ENCODE results near the gene FBH1. TPM values are rescaled to one million over a fixed set of nuclear protein-coding genes. Genes with fewer than 3 reads are reported as not detected.
"Not testable (repeated sequence)": the region's sequence is repeated elsewhere in the genome, so short reads cannot be mapped to it uniquely, and the experiment has no call there.

The FBH1 gene
- polyA plus RNA-seq, 4 donors: 69.0 to 93.8 (median 80.6) TPM

DNA sequence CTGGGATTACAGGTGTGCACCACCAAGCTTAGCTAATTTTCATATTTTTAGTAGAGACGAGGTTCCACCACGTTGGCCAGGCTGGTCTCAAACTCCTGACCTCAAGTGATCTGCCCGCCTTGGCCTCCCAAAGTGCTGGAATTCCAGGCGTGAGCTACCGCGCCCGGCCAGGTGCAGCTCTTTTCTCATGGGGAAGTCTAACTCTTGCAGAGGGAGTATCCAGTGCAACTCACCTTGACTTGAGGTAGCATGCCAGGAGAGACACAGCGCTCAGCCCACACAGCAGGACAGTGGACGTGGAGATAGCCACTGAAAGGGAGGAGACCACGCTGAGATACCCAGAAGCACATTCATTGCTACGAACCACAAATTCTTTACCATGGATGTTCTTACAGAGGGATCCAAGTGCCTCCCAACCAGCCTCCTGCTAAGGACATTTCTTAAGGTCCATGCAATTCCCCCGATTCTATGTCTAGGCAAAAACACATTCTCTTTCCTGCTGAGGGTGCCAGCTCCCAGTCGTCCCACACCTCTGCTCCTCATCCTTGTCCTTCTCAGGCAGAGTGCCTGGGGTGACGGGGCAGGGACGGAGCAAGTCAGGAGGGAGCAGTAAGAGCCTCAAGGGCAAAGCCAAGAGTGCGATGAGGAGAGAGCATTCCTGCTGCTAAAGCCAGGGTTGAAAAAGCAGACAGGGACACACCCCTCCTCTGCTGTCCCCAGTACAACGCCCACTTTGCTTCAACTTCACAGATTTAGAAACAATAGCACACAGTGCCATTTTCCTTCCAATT lies 66.3 kb downstream of the FBH1 start:
- no peak for DNase-seq (ENCODE audit: low read depth in 4 of 4, low spot score in 2 of 4)

DNA sequence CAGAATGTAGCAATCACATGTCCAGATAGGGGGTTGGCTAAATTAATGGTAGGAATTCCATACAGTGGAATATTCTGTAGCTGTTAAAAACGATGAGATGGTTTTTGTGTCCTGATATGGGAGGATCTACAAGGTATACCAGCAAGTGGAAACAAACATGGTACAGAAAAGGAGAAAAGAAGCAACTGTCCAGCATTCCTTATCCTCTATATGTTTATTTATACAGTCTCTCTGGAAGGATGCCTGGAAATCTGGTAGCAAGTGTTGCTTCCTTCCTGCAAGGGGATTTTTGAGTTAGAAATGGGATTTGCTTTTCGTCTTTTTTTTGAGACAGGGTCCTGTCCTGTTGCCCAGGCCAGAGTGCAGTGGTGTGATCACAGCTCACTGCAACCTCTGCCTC lies 68.0 kb downstream of the FBH1 start:
- DNase-seq (ENCODE audit: low read depth in 4 of 4, low spot score in 2 of 4): no peak

DNA sequence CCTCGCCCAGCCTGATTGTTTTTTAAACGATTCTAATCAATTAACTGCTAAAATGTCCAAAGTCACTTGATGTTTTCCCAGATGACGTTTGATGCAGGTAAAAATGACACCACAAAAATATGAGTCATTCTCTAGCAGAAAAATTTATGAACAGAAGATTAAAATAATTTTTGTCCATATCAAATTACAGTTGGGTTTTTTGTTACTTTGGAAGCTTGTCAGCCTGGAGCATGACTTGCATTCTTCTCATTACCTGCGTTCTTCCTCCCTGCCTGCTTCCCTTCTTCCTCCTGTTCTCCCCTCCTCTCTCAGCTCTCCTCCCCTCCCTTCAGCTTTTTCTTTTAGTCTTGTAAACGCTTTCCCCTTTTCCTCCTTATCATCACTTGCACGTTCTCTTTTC lies 68.6 kb downstream of the FBH1 start:
- no peak for DNase-seq (ENCODE audit: low read depth in 4 of 4, low spot score in 2 of 4)

DNA sequence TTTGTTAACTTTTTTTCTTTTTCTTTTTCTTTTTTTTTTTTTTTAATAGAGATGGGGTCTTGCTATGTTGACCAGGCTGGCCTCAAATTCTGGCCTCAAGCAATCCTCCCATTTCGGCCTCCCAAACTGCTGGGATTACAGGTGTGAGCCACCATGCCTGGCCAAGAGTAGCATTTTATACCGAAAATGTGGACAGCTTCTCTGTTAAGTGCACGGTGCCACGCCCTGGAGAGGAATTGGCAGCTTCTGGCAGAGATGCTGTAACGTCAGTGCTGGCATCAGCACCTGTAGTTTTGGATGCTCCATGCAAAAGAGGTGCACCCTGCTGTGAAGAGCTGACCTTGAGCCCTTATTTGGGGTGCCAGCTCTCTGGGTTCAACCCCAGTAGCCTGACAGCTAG lies 69.1 kb downstream of the FBH1 start:
- no peak for DNase-seq (ENCODE audit: low read depth in 4 of 4, low spot score in 2 of 4)

DNA sequence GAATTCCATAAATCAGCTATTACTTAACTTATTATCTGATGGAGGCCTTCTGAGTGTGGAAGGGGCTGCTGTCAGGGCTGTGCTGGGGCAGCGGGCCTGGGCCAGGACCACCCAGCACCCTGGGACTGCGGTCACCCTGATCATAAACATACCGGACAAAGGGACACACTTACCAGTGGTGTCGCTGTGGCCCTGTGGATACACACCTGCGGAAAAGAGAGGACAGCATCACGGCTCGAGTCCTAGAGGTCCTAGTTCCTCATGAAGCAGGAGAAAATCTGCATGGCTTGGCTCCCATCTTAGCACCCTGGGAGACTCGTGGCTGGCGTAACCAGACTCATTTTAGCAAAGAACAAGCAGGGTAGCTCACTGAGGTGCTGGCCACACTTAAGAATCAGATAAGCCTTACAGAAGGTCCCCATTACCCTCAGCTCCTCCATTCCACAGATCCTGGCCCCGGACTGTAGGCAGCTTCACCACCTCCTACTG lies 69.6 kb downstream of the FBH1 start:
- no peak for DNase-seq (ENCODE audit: low read depth in 4 of 4, low spot score in 2 of 4)

DNA sequence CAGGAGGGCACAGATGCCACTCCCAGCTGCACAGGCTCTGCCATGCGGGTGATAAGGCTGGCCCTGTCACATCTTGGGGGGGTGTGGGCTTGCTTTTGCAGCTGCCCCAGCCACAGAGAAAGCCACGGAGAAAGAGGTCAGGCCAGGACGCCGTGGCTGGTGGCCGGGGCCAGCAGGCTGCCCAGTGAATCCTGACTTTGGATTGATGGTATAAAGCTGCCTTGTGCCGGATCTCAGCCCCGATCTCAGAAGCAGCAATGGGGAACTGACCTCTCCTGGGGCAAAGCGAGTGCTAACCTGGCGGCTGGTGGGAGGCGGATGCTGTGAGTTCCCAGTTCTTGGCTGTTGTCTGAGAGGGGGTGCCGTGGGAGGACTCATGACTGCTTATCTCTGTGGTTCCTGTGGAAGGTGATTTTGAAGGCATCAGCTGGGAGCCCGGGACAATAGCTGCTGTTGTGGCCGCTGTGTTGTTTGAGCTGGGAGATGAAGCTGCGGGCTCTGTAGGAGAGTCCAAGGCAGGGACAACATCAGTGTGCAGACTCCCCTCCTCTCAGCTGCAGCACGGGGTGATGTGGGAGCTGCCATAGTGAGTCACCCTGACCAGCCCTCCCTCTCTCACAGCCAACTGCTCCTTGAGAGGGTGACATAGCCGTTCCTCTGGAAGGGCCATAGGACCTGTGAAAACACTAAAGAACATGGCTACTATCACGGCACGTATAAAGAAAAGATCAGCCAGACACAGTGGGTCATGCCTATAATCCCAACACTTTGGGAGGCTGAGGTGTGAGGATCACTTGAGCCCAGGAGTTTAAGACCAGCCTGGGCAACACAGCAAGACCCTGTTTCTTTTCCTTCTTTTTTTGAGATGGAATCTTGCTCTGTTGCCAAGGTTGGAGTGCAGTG lies 70.3 kb downstream of the FBH1 start:
- no peak for DNase-seq (ENCODE audit: low read depth in 4 of 4, low spot score in 2 of 4)

DNA sequence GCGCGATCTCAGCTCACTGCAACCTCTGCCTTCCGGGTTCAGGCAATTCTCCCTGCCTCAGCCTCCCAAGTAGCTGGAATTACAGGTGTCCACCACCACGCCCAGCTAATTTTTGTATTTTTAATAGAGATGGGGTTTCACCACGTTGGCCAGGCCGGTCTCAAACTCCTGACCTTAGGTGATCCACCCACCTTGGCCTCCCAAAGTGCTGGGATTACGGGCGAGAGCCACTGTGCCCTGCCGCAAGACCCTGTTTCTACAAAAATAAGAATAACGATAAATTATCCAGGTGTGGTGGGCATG lies 70.9 kb downstream of the FBH1 start:
- DNase-seq (ENCODE audit: low read depth in 4 of 4, low spot score in 2 of 4): not testable (repeated sequence)

DNA sequence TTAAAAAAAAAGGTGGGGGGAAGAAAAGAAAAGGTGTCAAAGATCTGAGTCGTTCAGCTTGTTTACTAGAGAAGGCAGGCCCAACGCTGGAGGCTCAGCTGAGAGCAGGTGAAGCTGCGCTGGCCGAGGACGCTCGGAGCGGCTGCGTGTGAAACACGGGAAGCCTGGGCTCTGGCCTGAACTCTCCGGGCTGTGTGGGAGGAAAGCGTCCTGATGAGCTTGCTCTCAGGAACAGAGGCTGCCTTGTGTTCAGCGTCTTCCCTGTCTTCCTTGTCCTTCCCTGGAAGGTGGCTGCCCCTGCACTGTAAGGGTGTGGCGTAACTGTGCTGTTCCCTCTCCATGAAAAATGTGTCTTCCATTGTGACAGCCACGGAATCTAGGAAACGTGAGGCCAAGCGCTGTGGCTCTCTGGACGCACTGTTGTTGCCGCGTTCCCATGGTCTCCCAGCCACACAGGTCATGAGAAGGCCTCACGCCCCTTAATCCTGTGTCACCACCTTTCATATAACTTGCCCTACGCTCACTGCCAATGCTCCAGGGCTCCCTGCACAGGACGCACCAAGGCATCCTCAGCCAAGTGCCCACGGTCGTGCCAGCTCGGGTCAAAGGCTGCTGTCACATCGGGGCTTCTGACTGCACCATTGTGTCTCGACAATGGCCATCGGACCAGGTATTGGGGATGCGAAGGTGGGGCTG lies 71.5 kb downstream of the FBH1 start:
- DNase-seq (ENCODE audit: low read depth in 4 of 4, low spot score in 2 of 4): no peak

DNA sequence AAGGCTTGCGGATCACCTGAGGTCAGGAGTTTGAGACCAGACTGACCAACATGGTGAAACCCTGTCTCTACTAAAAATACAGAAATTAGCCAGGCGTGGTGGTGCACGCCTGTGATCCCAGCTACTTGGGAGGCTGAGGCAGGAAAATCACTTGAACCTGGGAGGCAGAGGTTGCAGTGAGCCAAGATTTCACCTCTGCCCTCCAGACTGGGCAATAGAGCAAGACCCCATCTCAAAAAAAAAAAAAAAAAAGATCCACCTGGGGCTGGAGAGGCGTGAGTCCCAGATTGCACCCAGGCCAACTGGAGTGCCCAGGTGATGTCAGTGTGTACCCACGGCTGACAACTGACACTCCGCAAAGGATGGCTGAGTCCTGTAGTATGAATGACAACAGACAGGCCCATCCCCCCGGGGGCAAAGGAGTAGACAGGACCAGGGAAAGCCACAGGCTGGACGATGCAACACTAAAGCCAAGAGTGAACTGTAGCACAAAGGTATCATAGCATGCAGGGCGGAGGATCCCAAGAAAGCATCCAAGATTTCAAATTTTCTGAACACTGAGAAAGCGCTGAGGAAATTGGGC lies 72.4 kb downstream of the FBH1 start:
- not testable (repeated sequence) for DNase-seq (ENCODE audit: low read depth in 4 of 4, low spot score in 2 of 4)

DNA sequence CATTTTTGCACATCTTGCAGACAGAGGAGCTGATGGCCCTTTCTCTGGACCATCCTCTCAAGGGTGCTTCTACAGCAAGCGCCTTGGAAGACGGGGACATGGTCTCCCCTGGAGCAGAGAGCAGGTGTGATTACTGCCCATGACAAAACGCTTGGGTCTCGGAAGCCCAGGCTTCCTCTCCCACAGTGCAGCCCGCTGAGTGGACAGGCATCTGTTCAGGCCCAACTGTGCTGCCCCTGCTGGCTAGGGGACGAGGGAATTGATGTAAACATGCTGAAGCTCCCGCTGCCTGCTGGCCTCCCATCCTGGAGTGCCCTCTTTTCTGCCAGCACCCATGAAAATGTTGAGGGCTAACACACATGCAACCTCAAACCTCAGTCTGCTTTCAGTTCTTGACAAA lies 73.0 kb downstream of the FBH1 start:
- no peak for DNase-seq (ENCODE audit: low read depth in 4 of 4, low spot score in 2 of 4)

DNA sequence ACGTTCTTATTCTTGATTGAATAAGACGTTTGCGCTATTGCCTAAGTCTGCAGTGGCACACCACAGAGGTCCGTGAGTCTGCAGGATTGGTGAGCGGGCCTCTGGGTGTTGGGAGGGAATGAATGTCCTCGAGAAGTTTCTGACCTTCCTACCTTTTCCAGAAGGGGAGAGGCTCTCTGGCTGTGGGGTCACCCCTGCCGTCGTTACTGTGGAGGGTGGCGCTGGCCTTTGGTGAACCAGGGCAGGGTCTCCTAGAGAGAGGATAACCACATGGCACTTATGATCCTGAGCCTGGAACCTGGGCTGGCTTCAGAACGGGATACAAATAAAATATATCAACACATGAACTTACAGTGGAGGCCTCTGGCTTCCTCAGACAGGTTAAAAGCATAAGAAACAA lies 73.5 kb downstream of the FBH1 start:
- no peak for DNase-seq (ENCODE audit: low read depth in 4 of 4, low spot score in 2 of 4)

DNA sequence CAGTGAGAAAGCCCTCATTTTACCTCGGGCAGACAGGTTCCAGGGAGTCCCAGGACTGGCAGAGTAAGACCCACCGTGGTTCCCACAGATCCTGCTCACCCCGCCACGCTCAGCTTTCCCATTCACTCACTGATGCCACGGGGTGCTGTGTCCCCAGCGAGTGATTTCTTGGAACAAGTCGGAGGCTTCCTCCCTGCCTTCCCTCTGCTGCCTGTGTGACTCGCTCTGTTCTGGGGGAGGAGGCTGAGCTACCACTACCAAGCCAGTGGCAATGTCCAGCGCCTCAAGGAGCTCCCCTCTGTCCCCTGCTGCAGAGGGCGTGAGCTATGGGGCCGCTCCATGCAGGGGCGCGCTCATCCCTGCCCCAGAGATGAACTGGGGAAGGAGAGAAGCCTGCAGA lies 74.7 kb downstream of the FBH1 start:
- DNase-seq (ENCODE audit: low read depth in 4 of 4, low spot score in 2 of 4): no peak

DNA sequence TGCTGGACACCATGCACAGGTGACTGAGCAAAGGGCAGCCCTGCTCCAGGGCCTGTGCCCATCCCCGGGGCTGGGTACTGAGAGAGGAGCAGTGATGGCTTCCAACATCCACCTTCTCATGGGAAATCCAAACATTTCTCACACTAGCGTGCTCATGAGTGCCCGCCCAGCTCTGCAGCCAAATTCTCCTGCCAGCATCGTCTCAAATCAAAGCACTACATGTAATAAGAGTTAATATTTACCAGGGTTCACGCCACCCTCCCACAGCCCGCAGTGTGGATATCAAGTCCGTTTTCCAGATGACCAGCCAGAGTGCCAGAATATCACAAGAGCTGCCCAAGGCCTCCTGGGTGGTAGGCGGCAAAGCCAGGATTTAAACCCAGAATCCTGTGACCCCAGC lies 75.2 kb downstream of the FBH1 start:
- DNase-seq (ENCODE audit: low read depth in 4 of 4, low spot score in 2 of 4): no peak

DNA sequence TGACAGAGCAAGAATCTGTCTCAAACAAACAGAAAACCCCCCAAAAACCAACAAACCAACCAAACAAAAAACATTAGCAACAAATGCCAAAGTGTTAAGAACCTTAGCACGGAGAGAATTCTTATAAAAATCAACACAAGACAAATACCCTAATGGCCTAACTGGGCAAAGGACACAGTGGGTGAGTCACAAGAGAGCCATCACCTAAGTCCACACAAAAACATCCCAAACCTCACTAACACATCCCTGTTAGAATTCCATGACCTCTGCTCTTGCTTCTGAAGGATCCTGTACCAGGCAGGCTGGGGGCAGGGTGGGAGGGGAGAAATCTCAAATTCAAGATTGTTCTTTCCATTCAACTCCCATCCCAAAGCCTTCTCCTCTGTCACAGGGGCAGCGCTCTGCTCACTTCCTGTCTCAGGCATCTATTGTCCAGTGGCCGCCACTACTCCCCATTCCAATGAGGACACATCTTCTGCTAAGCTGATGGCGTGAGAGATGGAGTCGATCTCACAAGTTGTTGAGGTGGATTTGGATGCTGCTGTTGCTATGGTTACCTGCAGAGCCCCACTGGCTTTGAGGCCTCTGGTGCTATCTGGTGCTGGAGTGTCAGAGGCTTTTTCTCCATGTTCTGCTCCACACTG lies 78.1 kb downstream of the FBH1 start:
- DNase-seq (ENCODE audit: low read depth in 4 of 4, low spot score in 2 of 4): no peak

DNA sequence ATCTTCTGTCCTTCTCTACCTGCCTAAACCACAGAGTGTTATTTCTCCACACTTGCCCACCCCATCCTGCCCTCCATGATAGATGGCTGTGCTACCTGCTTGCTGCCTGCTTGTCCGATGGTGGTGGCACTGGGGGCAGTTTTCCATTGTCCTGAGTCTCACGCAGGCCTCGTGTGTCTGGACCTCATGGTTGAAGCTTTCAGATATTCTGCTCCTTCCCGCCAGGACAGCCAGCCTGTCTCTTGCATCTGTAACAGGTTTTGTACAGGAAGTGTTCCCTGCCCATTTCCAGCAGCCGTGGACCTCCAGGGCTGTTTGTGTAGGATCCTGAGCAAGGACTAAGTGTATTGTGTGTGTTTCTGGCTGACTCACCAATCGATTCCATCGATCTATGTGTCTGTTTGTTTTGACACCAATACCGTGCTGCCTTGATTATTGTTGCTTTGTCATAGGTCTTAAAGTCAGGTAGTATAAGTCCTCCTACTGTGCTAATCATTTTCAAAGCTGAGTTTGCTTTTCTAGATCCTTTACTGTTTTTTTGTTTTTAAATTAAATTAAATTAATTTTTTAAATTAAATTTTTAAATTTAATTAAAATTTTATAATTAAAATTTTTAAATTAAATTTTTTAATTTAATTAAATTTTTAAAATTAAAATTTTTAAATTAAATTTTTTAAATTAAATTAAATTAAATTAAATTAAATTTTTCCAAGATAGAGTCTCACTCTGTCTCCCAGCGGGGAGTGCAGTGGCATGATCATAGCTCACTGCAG lies 78.8 kb downstream of the FBH1 start:
- no peak for DNase-seq (ENCODE audit: low read depth in 4 of 4, low spot score in 2 of 4)

DNA sequence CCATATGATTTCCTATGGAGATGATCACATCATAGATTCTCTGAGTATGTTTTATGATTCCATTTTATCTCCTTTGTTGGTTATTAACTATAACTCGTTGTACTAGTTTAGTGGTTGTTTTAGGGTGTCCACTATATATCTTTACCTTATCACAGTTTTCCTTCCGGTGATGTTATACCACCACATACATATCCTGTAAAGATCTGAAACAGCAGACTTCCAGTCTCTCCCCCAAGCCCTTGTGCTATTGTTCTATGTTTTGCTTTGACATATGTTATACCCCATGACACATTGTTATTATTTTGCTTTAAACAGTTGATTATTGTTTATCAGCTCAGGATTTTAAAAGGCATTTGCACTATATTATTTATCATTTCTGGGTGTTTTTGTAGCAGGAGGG lies 80.0 kb downstream of the FBH1 start:
- no peak for DNase-seq (ENCODE audit: low read depth in 4 of 4, low spot score in 2 of 4)

DNA sequence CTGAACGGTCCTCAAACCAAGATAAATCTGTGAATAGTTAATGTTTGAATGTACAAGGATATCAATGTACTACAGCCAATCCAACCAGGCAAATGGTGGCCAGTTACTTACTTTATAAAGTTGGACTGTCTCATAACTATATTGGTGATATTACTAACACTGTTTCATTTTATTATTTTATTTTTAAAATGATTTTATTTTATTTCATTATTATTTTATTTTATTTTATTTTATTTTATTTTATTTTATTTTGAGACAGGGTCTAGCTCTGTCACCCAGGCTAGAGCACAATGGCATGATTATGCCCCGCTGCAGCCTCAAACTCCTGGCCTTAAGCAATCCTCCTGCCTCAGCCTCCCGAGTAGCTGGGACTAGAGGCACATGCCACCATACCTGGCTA lies 80.5 kb downstream of the FBH1 start:
- DNase-seq (ENCODE audit: low read depth in 4 of 4, low spot score in 2 of 4): no peak

DNA sequence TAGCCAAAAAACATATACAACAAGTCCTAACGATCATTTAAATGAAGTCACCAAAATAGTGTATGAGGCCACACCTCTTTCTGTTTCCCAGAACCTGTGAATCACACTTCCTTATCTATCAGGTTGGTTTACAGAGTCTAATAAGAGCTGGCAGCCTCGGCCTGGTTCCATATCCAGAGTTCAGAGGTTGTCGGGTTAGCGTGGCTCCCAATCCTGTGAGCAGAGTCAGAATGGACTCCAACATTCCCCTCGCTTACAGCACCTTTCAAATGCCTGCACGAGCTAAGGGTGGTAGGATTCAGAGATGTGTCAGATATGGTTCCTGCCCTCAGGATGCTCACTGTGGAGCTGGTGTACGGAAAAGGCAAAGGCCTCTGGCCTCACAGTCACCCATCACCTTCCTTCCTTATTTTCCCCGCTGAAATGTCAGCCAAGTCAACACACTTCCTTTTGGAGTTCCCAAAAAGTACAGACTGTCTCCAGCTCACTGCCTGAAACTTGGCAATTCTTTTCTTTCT lies 81.3 kb downstream of the FBH1 start:
- no peak for DNase-seq (ENCODE audit: low read depth in 4 of 4, low spot score in 2 of 4)

DNA sequence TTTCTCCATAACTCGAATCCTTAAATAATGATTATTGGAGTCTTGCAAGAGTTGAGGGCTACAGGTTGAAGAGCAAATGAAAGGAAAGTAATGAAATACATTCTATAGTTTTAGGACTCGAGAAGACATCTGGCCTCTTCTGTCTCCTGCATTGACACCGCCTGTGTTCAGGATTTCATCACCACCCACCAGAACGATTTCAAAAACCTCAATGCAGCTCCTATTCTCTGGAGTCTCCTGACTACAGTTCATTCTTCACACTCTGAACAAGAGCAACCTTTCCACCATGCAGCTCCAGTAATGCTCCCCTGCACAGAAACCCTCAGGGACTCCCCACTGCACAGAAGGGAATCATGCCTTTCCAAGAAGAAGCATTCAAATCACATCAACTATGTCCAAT lies 81.8 kb downstream of the FBH1 start:
- DNase-seq (ENCODE audit: low read depth in 4 of 4, low spot score in 2 of 4): no peak

DNA sequence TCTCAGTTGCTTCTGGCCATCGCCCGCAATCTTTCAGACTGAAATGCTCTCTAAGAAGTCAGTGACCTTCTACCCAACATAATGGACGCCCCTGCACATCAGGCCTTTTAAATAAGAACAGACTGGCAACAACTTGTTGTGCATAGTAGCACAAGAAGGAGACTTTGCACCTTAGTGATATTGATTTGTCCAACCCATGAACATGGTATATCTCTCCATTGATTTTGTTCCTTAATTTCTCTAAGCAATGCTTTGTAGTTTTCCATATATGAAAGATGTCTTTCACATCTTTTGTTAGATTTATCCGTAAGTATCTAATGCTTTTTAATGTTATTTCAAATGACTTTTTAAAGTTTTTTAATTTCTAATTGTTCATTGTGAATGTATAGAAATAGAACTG lies 83.0 kb downstream of the FBH1 start:
- DNase-seq (ENCODE audit: low read depth in 4 of 4, low spot score in 2 of 4): no peak

All from left renal cortex interstitium (tissue), 4 donors.